Hepatocyte (in vitro differentiated cells): ENCODE measurements around the gene INPP5B.

Experiments used
- CTCF ChIP-seq: fragments of 200-600 bp; sonication (generic); IDR thresholded peaks from 2 replicates; pipeline ENCODE4 v1.5.1; 2016; ENCODE audit warnings: antibody characterized with exemption, mild to moderate bottlenecking; ENCODE audit not compliant: poor library complexity
- EZH2 ChIP-seq: fragments of 200-600 bp; sonication (generic); IDR thresholded peaks from 2 replicates; pipeline ENCODE4 v1.6.1; 2016; ENCODE audit warnings: antibody characterized with exemption, mild to moderate bottlenecking, borderline replicate concordance
- EZH2phosphoT487 ChIP-seq: fragments of 200-600 bp; sonication (generic); IDR thresholded peaks from one replicate; pipeline ENCODE4 v1.6.1; 2018; ENCODE audit warnings: antibody characterized with exemption, mild to moderate bottlenecking, low read depth, moderate library complexity; ENCODE audit not compliant: unreplicated experiment, severe bottlenecking

GRCh38 chr1:37914719-37915475, 32.0 kb downstream of the INPP5B start:
- TF ChIP-seq EZH2phosphoT487 (no peak), CTCF (no peak), EZH2 (no peak)
